Duodenal mucosa (tissue), 2 donors: ENCODE measurements around the gene ELOVL7.
A peak's percentile ranks its signal among the peaks of the same experiment; 100 is the strongest.

Source experiments
- H3K27ac ChIP-seq: one replicate; pipeline ENCODE4 v1.7.0; 2013; ENCODE audit warnings: low read depth, low read length
- H3K27me3 ChIP-seq, 2 donors: one replicate each; pipeline ENCODE4 v1.7.0; 2013; ENCODE audit warnings: low read length in 2 of 2, control low read depth in 1 of 2; ENCODE audit not compliant: insufficient read depth in 2 of 2, control insufficient read depth in 1 of 2
- H3K36me3 ChIP-seq, 2 donors: one replicate each; pipeline ENCODE4 v1.7.0; 2013; ENCODE audit warnings: low read length in 2 of 2, control low read depth in 1 of 2; ENCODE audit not compliant: insufficient read depth in 2 of 2, control insufficient read depth in 1 of 2
- H3K4me1 ChIP-seq, 2 donors: one replicate each; pipeline ENCODE4 v1.7.0; 2013; ENCODE audit warnings: low read length in 2 of 2, control low read depth in 1 of 2; ENCODE audit not compliant: insufficient read depth in 2 of 2, control insufficient read depth in 1 of 2
- H3K4me3 ChIP-seq, 2 donors: one replicate each; pipeline ENCODE4 v1.7.0; 2013; ENCODE audit warnings: low read length in 2 of 2, low read depth in 1 of 2
- H3K9ac ChIP-seq, 2 donors: one replicate each; pipeline ENCODE4 v1.7.0; 2013; ENCODE audit warnings: low read length in 2 of 2, low read depth in 1 of 2
- H3K9me3 ChIP-seq, 2 donors: one replicate each; pipeline ENCODE4 v1.7.0; 2013; ENCODE audit warnings: low read length in 2 of 2, control low read depth in 1 of 2; ENCODE audit not compliant: control insufficient read depth in 1 of 2

The ELOVL7 gene

DNA sequence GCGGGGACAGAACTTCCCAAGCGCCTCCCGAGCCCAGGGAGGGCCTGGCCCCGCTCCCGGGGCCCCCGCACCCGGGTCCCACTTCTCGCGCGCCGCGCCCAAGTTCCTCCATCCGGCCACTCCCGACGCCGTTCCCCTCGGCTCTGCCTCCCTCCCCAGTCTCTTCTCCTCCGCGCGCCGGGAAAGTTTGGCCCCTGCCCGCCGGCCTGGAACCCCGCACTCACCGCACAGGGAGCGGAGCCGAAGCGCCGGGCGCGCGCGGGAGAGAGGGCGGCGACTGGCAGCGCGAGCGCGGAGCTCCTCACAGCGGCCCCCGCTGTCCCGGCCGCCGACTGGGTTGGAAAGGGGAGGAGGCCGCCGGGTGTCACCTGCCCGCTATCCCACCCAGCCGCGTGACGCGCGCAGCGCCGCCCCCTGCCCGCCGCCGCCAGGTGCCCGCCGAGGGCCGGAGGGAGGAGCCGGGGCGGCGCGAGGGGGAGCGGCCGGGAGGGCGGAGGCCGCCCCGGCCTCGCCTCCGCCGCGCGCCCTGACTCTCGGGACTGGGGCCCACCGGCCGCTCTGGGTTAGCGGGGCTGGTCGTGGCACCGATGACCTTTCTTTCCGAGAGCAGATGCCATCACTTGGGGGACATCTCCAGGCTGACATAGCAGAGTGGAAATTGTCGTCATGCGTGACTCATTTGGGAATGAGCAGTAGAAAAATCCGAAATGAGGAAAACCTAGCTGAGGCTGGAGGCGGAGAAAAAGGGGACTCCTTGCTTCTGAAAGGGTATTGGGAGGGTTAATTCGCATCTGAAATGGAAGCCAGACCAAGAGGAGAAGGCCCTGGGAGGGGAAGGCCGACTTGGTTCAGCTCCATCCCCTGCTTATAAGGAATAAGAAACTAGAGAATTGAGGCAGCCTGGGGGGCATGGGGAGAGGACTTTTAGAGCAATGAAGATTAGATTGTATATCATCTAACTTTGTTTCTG, at the start of gene ELOVL7:
ELOVL7 (minus strand) TSS at position 334 of the 970 bp plus-strand sequence. CDS start 56,872 bp downstream, outside the sequence.
- no peak within 1 kb of the TSS for H3K27ac ChIP-seq

DNA sequence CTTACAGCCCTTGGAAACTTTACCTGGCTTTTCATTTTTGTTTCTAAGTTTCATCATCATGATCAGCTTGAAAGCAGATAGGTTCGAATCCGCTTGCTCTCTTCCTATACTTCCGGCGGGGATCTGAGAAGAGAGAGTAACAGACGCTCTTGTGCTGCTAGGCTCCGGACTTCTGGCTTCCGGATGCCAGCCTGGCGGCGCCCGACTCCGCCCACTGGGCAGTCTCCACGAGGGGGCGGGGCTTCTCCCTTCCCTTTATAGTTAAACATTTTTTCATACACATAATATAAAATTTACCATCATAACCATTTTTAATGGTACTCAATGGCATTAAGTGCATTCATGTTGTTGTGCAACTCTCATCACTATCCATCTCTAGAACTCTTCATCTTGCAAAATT, 49.5 kb upstream of the ELOVL7 start:
- H3K27ac ChIP-seq = no peak overlapping the region
- peaks cover 0 to 16% of the 10 kb centered on the region in 2 donors for H3K36me3 ChIP-seq
- no peak overlapping the region for H3K9ac ChIP-seq
- no peak overlapping the region for H3K4me3 ChIP-seq
- no peaks in the 10 kb centered on the region for H3K9me3 ChIP-seq
- no peaks in the 10 kb centered on the region for H3K27me3 ChIP-seq
- H3K4me1 ChIP-seq = no peaks in the 10 kb centered on the region

More for the DNA sequence above, at the start of gene ELOVL7:
- Histone ChIP-seq H3K9ac (peak within 1 kb of the TSS; percentile 73 to 76), H3K36me3 (no peaks in the 10 kb centered on the region), H3K4me3 (peak within 1 kb of the TSS; percentile 80 to 82), H3K27me3 (peaks cover 0 to 12% of the 10 kb centered on the region in 2 donors), H3K4me1 (peaks cover 4 to 10% of the 10 kb centered on the region in 2 donors), H3K9me3 (no peaks in the 10 kb centered on the region)

DNA sequence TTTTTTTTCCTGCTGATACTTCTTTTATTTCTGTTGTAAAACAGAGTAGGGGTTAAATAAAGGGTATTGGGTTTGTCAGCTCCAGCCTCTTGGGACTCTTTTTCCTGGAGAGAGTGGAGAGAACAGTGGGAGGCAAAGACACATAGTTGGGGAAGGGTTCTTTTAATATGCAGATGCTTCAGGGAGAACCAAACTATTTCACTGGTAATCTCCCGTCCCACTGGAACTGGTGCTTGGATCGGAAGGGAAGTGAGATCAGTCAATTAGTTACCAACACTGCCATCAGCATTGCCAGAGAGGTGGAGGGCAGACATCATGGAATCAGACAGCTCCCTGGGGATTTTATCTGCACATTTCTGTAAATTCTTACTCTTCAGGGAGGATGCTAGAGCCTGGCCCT, 47.6 kb upstream of the ELOVL7 start:
- Histone ChIP-seq H3K4me3 (no peak overlapping the region), H3K27ac (no peak overlapping the region), H3K9me3 (no peaks in the 10 kb centered on the region), H3K36me3 (peaks cover 0 to 10% of the 10 kb centered on the region in 2 donors), H3K27me3 (no peaks in the 10 kb centered on the region), H3K9ac (no peak overlapping the region), H3K4me1 (no peaks in the 10 kb centered on the region)

DNA sequence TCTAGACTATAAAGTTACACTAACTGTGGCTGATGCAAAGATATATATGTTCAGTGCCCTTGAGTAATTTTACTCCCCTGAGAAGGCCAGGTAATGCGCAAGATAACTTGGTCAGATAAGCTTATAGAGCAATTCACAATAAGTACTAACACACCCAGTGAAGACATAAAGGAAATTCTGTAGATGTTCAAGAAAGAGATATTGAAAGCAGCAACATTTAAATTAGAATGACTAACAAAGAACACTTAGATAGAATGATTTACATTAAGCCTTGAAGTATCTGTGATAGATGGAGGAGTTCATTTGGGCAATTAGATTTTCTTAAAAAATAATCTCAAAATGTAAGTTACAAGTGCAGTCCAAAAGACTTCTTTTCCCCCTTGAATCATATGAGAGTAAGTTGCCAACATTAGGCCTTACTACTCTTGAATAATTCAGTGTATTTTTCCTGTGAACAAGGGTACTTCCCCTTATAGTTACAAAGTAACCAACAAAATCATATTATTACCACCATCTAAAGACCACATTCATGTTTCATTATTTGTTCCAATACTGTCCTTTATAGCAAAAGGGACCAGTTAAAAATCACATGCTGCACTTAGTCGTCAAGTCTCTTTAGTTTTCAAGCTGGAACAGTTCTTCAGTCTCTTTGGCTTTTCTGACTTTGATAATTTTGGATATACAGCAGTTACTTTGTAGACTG, 44.4 kb upstream of the ELOVL7 start:
- peaks cover 0 to 7% of the 10 kb centered on the region in 2 donors for H3K36me3 ChIP-seq
- H3K4me3 ChIP-seq = no peak overlapping the region

DNA sequence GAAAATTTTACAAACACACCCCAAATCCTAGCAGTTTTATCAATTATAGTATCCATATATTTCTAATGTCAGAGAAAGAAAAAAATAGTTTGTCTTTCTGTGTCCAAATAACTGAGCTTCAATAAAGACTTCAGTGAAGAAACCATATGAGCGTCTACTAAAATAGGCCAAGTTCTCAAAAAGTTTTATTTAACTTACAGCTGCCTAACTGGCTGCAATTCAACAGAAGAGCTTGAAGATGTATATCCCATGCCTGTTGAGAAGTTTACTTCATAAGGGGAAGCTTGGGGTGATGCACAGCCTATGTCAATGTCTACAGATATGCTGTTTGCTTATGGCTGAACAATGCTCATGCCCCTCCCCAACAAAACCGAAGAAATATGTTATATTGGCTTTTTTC, 43.7 kb upstream of the ELOVL7 start:
- H3K27me3 ChIP-seq = no peaks in the 10 kb centered on the region
- H3K4me3 ChIP-seq = no peak overlapping the region
- H3K4me1 ChIP-seq = no peaks in the 10 kb centered on the region
- H3K9ac ChIP-seq = no peak overlapping the region
- H3K9me3 ChIP-seq = no peaks in the 10 kb centered on the region
- H3K36me3 ChIP-seq = peaks cover 0 to 1% of the 10 kb centered on the region in 2 donors
- H3K27ac ChIP-seq = no peak overlapping the region

More for the DNA sequence above, 44.4 kb upstream of the ELOVL7 start:
- Histone ChIP-seq H3K27ac (no peak overlapping the region), H3K27me3 (no peaks in the 10 kb centered on the region), H3K4me1 (no peaks in the 10 kb centered on the region), H3K9ac (no peak overlapping the region), H3K9me3 (no peaks in the 10 kb centered on the region)

DNA sequence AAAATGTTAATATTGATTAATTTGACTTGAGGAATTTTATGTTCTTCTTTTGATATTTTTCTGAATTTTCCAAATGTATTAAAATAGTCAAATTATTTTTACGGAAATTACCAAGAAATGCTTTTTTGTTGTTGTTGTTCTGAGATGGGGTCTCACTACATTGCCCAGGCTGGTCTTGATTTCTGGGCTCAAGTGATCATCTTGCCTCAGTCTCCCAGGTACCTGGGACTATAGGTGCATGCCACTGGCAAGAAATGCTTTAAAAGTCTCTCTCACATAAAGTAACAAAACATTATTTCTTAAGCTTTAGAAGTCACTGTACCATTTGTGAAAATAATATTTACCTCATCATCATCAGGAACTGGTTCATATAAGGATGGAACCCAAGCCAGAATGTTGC, 43.0 kb upstream of the ELOVL7 start:
- Histone ChIP-seq H3K4me3 (no peak overlapping the region), H3K4me1 (no peaks in the 10 kb centered on the region), H3K9me3 (no peaks in the 10 kb centered on the region), H3K27me3 (no peaks in the 10 kb centered on the region), H3K9ac (no peak overlapping the region), H3K36me3 (no peaks in the 10 kb centered on the region), H3K27ac (no peak overlapping the region)

DNA sequence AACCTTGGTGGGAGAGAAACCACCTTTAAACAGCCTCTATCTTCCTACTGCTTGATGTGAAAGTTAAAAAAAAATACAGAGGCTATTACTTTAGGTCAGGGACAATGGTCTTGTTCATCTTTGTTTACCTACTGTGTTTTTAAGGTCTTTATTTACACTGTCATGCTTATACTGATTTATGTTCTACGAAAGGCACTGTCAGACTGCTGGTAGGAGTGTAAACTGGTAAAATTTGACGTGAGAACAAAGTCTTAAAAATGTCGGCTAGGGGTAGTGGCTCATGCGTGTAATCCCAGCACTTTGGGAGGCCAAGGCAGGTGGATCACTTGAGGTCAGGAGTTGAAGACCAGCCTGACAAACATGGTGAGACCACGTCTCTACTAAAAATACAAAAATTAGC, 42.1 kb upstream of the ELOVL7 start:
- H3K4me1 ChIP-seq = no peaks in the 10 kb centered on the region
- H3K9me3 ChIP-seq = no peaks in the 10 kb centered on the region
- H3K36me3 ChIP-seq = no peaks in the 10 kb centered on the region
- H3K9ac ChIP-seq = no peak overlapping the region
- H3K27me3 ChIP-seq = no peaks in the 10 kb centered on the region
- no peak overlapping the region for H3K27ac ChIP-seq
- H3K4me3 ChIP-seq = no peak overlapping the region

DNA sequence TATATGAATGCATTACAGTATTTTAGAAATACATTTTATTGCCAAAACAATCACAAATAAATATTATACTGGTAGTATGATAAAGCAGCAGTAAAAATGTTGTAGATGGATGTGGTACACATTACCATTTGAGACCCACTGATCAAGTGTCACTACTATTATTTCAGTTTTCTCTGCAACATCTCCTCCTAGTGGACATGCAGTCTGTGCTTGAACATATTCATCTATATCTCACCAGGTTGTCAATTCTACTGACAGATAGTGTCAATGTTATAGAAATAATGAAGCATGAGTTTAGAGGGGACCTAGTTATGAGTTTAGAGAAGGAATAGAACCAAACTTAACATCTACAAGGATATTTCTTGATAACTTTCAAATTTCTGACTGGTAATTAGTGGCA, 39.2 kb upstream of the ELOVL7 start:
- H3K4me1 ChIP-seq = no peaks in the 10 kb centered on the region
- H3K27me3 ChIP-seq = no peaks in the 10 kb centered on the region
- no peak overlapping the region for H3K4me3 ChIP-seq
- no peak overlapping the region for H3K9ac ChIP-seq
- H3K9me3 ChIP-seq = no peaks in the 10 kb centered on the region
- H3K27ac ChIP-seq = no peak overlapping the region
- H3K36me3 ChIP-seq = no peaks in the 10 kb centered on the region

DNA sequence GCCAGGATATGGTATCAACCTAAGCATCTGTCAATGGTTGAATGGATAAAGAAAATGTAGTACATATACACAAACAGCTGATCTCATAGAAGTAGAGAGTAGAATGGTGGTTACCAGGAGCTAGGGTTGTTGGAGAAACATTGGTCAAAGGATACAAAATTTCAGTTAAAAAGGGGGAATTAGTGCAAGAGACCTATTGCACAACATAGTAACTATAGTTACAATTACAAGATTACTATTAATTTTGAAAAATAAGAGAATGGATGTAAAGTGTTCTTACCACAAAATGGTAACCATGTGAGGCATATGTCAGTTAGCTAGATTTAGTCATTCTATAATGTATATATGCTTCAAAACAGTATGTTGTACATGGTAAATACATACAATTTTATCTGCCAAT, 28.8 kb upstream of the ELOVL7 start:
- Histone ChIP-seq H3K27ac (no peak overlapping the region), H3K9me3 (peaks cover 2 to 8% of the 10 kb centered on the region in 2 donors), H3K4me1 (no peaks in the 10 kb centered on the region), H3K4me3 (no peak overlapping the region), H3K27me3 (no peaks in the 10 kb centered on the region), H3K9ac (no peak overlapping the region), H3K36me3 (no peaks in the 10 kb centered on the region)

DNA sequence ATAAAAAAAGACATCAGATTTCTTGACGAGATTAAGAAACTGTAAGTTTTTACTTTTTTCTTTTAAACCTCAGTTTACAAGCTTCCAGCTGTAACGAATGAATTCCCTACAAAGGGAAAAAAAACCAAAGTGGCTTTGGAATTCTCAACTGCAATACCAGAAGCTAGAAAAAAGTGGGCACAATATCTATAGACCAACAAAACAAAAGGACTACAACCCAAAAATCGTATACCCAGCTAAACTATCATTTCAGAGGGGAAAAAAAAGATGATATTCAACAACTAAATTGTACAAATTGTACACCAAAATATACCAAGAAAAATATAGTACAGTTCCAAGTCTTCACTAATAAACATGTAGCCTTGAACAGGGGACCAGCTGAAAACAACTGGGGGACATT, 26.8 kb upstream of the ELOVL7 start:
- Histone ChIP-seq H3K27me3 (no peaks in the 10 kb centered on the region), H3K36me3 (no peaks in the 10 kb centered on the region), H3K9ac (no peak overlapping the region), H3K9me3 (peaks cover 2 to 8% of the 10 kb centered on the region in 2 donors), H3K4me1 (no peaks in the 10 kb centered on the region), H3K4me3 (no peak overlapping the region), H3K27ac (no peak overlapping the region)
